ENCODE data around the gene CNDP1.

CNDP1 gene

GRCh38 chr18:74610051-74610615 is 75.8 kb downstream of the CNDP1 start:
- H3K4me1 ChIP-seq: peaks cover 0 to 29% (median 6%) of the 10 kb centered on the region in 10 experiments; a peak in 13 of 20 replicates
- no peaks in the 10 kb centered on the region for H3K27me3 ChIP-seq
- H3K36me3 ChIP-seq: peaks cover 0 to 18% (median 8%) of the 10 kb centered on the region in 11 experiments; a peak in 9 of 22 replicates
- 0 out of 22 replicates have a peak overlapping the region, but pooled peaks of 1 of the 11 experiments have one; percentile 23 for H3K4me2 ChIP-seq
- H3K4me3 ChIP-seq: no peak overlapping the region
- H3K9ac ChIP-seq: no peak overlapping the region
- H3K27ac ChIP-seq: no peak overlapping the region
- H3K9me3 ChIP-seq (replicated peaks in 1 of 11): peaks cover 9 to 11% (median 10%) of the 10 kb centered on the region in 11 experiments
- H4K20me1 ChIP-seq: peaks cover 4 to 99% (median 71%) of the 10 kb centered on the region in 11 experiments; a peak in 21 of 22 replicates
- TF ChIP-seq Cebpa-rat (IDR thresholded peaks at IDR 0.05): no peak

GRCh38 chr18:74610860-74611259 is 76.6 kb downstream of the CNDP1 start:
- 0 out of 22 replicates have a peak overlapping the region, but pooled peaks of 1 of the 11 experiments have one; percentile 23 for H3K4me2 ChIP-seq
- H3K9me3 ChIP-seq (replicated peaks in 1 of 11): peaks cover 10 to 14% (median 12%) of the 10 kb centered on the region in 11 experiments
- TF ChIP-seq Cebpa-rat (IDR thresholded peaks at IDR 0.05): no peak
- H3K4me1 ChIP-seq: peaks cover 0 to 29% (median 6%) of the 10 kb centered on the region in 10 experiments; a peak in 13 of 20 replicates
- H3K9ac ChIP-seq: no peak overlapping the region
- H3K27ac ChIP-seq: no peak overlapping the region
- peaks cover 3 to 99% (median 66%) of the 10 kb centered on the region in 11 experiments; a peak in 17 of 22 replicates for H4K20me1 ChIP-seq
- no peak overlapping the region for H3K4me3 ChIP-seq
- H3K36me3 ChIP-seq: peaks cover 0 to 18% (median 6%) of the 10 kb centered on the region in 11 experiments; a peak in 8 of 22 replicates
- no peaks in the 10 kb centered on the region for H3K27me3 ChIP-seq

- H3K4me3 ChIP-seq: no peak overlapping the region
- TF ChIP-seq Cebpa-rat (IDR thresholded peaks at IDR 0.05): no peak
- H3K4me2 ChIP-seq: no peak overlapping the region
- H3K27me3 ChIP-seq: no peaks in the 10 kb centered on the region
- no peak overlapping the region for H3K27ac ChIP-seq
- H3K36me3 ChIP-seq: peaks cover 0 to 21% (median 10%) of the 10 kb centered on the region in 11 experiments; a peak in 14 of 22 replicates
- H3K4me1 ChIP-seq: peaks cover 0 to 29% (median 6%) of the 10 kb centered on the region in 10 experiments; a peak in 13 of 20 replicates
- no peak overlapping the region for H3K9ac ChIP-seq
- peaks cover 3 to 99% (median 62%) of the 10 kb centered on the region in 11 experiments; a peak in 17 of 22 replicates for H4K20me1 ChIP-seq
- H3K9me3 ChIP-seq (replicated peaks in 1 of 11): peaks cover 12 to 17% (median 16%) of the 10 kb centered on the region in 11 experiments
These were observed 77.5 kb downstream of the CNDP1 start for GRCh38 chr18:74611765-74612164.

GRCh38 chr18:74613381-74613780 is 79.1 kb downstream of the CNDP1 start:
- H3K36me3 ChIP-seq: peaks cover 0 to 23% (median 13%) of the 10 kb centered on the region in 11 experiments; a peak in 14 of 22 replicates
- peaks cover 12 to 20% (median 19%) of the 10 kb centered on the region in 11 experiments for H3K9me3 ChIP-seq (replicated peaks in 1 of 11)
- no peak overlapping the region for H3K27ac ChIP-seq
- H3K4me3 ChIP-seq: no peak overlapping the region
- 0 out of 22 replicates have a peak overlapping the region, but pooled peaks of 1 of the 11 experiments have one; percentile 10 for H3K9ac ChIP-seq
- peaks cover 0 to 29% (median 6%) of the 10 kb centered on the region in 10 experiments; a peak in 13 of 20 replicates for H3K4me1 ChIP-seq
- peaks cover 0 to 99% (median 60%) of the 10 kb centered on the region in 11 experiments; a peak in 18 of 22 replicates for H4K20me1 ChIP-seq
- no peaks in the 10 kb centered on the region for H3K27me3 ChIP-seq
- peak overlapping the region in 3 of 11 experiments; percentile 6 to 38 (median 28); a peak in 3 of 22 replicates for H3K4me2 ChIP-seq
- TF ChIP-seq Cebpa-rat (IDR thresholded peaks at IDR 0.05): no peak

- H3K4me3 ChIP-seq: no peak overlapping the region
- H4K20me1 ChIP-seq: peaks cover 6 to 99% (median 45%) of the 10 kb centered on the region in 11 experiments; a peak in 20 of 22 replicates
- H3K9me3 ChIP-seq (replicated peaks in 1 of 11): peaks cover 12 to 20% (median 19%) of the 10 kb centered on the region in 11 experiments
- TF ChIP-seq Cebpa-rat (IDR thresholded peaks at IDR 0.05): no peak
- no peaks in the 10 kb centered on the region for H3K27me3 ChIP-seq
- H3K27ac ChIP-seq: no peak overlapping the region
- peaks cover 0 to 31% (median 10%) of the 10 kb centered on the region in 10 experiments; a peak in 14 of 20 replicates for H3K4me1 ChIP-seq
- H3K36me3 ChIP-seq: peaks cover 0 to 14% (median 12%) of the 10 kb centered on the region in 11 experiments; a peak in 14 of 22 replicates
- no peak overlapping the region for H3K4me2 ChIP-seq
- H3K9ac ChIP-seq: no peak overlapping the region
These were observed 82.2 kb downstream of the CNDP1 start for GRCh38 chr18:74616494-74616893.

- Histone ChIP-seq H3K4me2 (no peak overlapping the region), H4K20me1 (peaks cover 4 to 99% (median 48%) of the 10 kb centered on the region in 11 experiments; a peak in 20 of 22 replicates), H3K9ac (no peak overlapping the region), H3K36me3 (peaks cover 0 to 14% (median 12%) of the 10 kb centered on the region in 11 experiments; a peak in 14 of 22 replicates), H3K27ac (no peak overlapping the region), H3K27me3 (no peaks in the 10 kb centered on the region), H3K4me1 (peaks cover 0 to 38% (median 18%) of the 10 kb centered on the region in 10 experiments; a peak in 18 of 20 replicates), H3K9me3 (replicated peaks in 1 of 11) (peaks cover 12 to 20% (median 19%) of the 10 kb centered on the region in 11 experiments), H3K4me3 (no peak overlapping the region)
- TF ChIP-seq Cebpa-rat (IDR thresholded peaks at IDR 0.05): no peak
These were observed 83.2 kb downstream of the CNDP1 start for GRCh38 chr18:74617486-74617885.

GRCh38 chr18:74622072-74622471 is 87.8 kb downstream of the CNDP1 start:
- H3K4me1 ChIP-seq: peaks cover 10 to 47% (median 24%) of the 10 kb centered on the region in 10 experiments; a peak in 18 of 20 replicates
- H3K4me3 ChIP-seq: no peak overlapping the region
- H3K4me2 ChIP-seq: peak overlapping the region in 6 of 11 experiments; percentile 5 to 66 (median 40); a peak in 11 of 22 replicates
- 0 out of 22 replicates have a peak overlapping the region, but pooled peaks of 1 of the 11 experiments have one; percentile 9 for H3K27ac ChIP-seq
- TF ChIP-seq Cebpa-rat (IDR thresholded peaks at IDR 0.05): no peak
- H4K20me1 ChIP-seq: peaks cover 4 to 100% (median 56%) of the 10 kb centered on the region in 11 experiments; a peak in 20 of 22 replicates
- no peaks in the 10 kb centered on the region for H3K27me3 ChIP-seq
- no peak overlapping the region for H3K9ac ChIP-seq
- peaks cover 0 to 5% (median under 1%) of the 10 kb centered on the region in 11 experiments; a peak in 5 of 22 replicates for H3K36me3 ChIP-seq
- H3K9me3 ChIP-seq (replicated peaks in 1 of 11): peaks cover 0 to under 1% (median 0%) of the 10 kb centered on the region in 11 experiments; a peak in 3 of 22 replicates

GRCh38 chr18:74623047-74623816 is 88.9 kb downstream of the CNDP1 start:
- H3K4me3 ChIP-seq: no peak overlapping the region
- peaks cover 0 to 5% (median 0%) of the 10 kb centered on the region in 11 experiments; a peak in 2 of 22 replicates for H3K36me3 ChIP-seq
- H3K4me1 ChIP-seq: peaks cover 10 to 51% (median 24%) of the 10 kb centered on the region in 10 experiments; a peak in 18 of 20 replicates
- H4K20me1 ChIP-seq: peaks cover 4 to 93% (median 49%) of the 10 kb centered on the region in 11 experiments; a peak in 20 of 22 replicates
- no peak overlapping the region for H3K27ac ChIP-seq
- H3K9ac ChIP-seq: no peak overlapping the region
- H3K27me3 ChIP-seq: no peaks in the 10 kb centered on the region
- H3K4me2 ChIP-seq: no peak overlapping the region
- TF ChIP-seq Cebpa-rat (IDR thresholded peaks at IDR 0.05): no peak
- H3K9me3 ChIP-seq (replicated peaks in 1 of 11): peaks cover 0 to 1% (median 0%) of the 10 kb centered on the region in 11 experiments; a peak in 1 of 22 replicates

Measured in BLaER1 treated with 17β-estradiol and CSF1 and Interleukin-3, amounts not matched to agents 10 nM and 100 nM (cell line).